Natural killer cell (primary cell): ENCODE data around the gene TMEM161A. TPM values are rescaled to one million over a fixed set of nuclear protein-coding genes. Genes with fewer than 3 reads are reported as not detected.

Experiments used
- ATAC-seq, 3 donors: fragments of 150-1000 bp in 2 of 3; fragments of 200-7000 bp in 1 of 3; cut with Tn5 transposase; 1 replicate in 1 of 3; 2 replicates in 2 of 3; pipeline ENCODE4 v1.10.0; 2021; ENCODE audit warnings: mild to moderate bottlenecking in 2 of 3, moderate library complexity in 2 of 3
- DNase-seq, 2 donors: peaks; one replicate each; pipeline versions ENCODE4 v3.0.0 to v3.0.0-alpha.2; 2013 to 2021; ENCODE audit warnings: mixed read lengths in 1 of 2
- H3K27ac ChIP-seq: one replicate; pipeline ENCODE4 v1.5.1; 2013; ENCODE audit warnings: mild to moderate bottlenecking, low read length
- H3K27me3 ChIP-seq: one replicate; pipeline ENCODE4 v1.6.1; 2013; ENCODE audit warnings: low read length; ENCODE audit not compliant: control insufficient read depth, insufficient read depth
- H3K36me3 ChIP-seq: one replicate; pipeline ENCODE4 v1.6.1; 2013; ENCODE audit warnings: low read length; ENCODE audit not compliant: control insufficient read depth, insufficient read depth
- H3K4me1 ChIP-seq: one replicate; pipeline ENCODE4 v1.6.1; 2013; ENCODE audit warnings: low read length; ENCODE audit not compliant: control insufficient read depth, insufficient read depth
- H3K4me3 ChIP-seq: one replicate; pipeline ENCODE4 v1.5.1; 2013; ENCODE audit warnings: low read length
- H3K9me3 ChIP-seq: one replicate; pipeline ENCODE4 v1.6.1; 2013; ENCODE audit warnings: low read length; ENCODE audit not compliant: control insufficient read depth, insufficient read depth
- H3K27ac Mint-ChIP-seq, 2 donors: one replicate each; pipeline ENCODE4 v1.8.0; 2022; ENCODE audit warnings: mild to moderate bottlenecking in 2 of 2, mixed read lengths in 2 of 2, moderate library complexity in 1 of 2
- H3K27me3 Mint-ChIP-seq, 2 donors: one replicate each; pipeline ENCODE4 v1.8.0; 2022; ENCODE audit warnings: low read depth in 2 of 2, mixed read lengths in 2 of 2
- H3K36me3 Mint-ChIP-seq: one replicate; pipeline ENCODE4 v1.8.0; 2022; ENCODE audit warnings: mixed read lengths
- H3K4me1 Mint-ChIP-seq, 2 donors: one replicate each; pipeline ENCODE4 v1.8.0; 2022; ENCODE audit warnings: mixed read lengths in 2 of 2
- H3K4me3 Mint-ChIP-seq: one replicate; pipeline ENCODE4 v1.8.0; 2022; ENCODE audit warnings: mild to moderate bottlenecking, moderate library complexity, mixed read lengths
- H3K9me3 Mint-ChIP-seq, 2 donors: one replicate each; pipeline ENCODE4 v1.8.0; 2022; ENCODE audit warnings: mixed read lengths in 2 of 2
- WGBS: methylation state at CpG from one replicate; pipeline ENCODE4 v1.1.7; 2013; ENCODE audit warnings: missing lambda C conversion rate; ENCODE audit not compliant: insufficient coverage; 5-methylcytosine and 5-hydroxymethylcytosine counted together
- intact Hi-C: fragments of 100-400 bp; cut with micrococcal nuclease; formaldehyde crosslinking; loops from one replicate; pipeline ENCODE4 v1.14.2; 2022
- total RNA-seq, 4 donors: library from RNA; stranded (reverse); fragments of 120-200 nt in 1 of 4; gene quantifications; one replicate each; pipeline versions ENCODE4 v1.2.3 to v1.2.4, GENCODE V29; 2013 to 2022
- TF ChIP-seq, protein P1 (sequence below): fragments of 200-600 bp; IDR thresholded peaks from one replicate; pipeline ENCODE4 v1.8.0; 2022; ENCODE audit warnings: antibody characterized with exemption

TMEM161A gene
- total RNA-seq, 3 donors from 2014 or later (not counting 1 experiment from before 2014, with no cell fraction given), result 13.9 to 16.5 (median 14.2) TPM

DNA sequence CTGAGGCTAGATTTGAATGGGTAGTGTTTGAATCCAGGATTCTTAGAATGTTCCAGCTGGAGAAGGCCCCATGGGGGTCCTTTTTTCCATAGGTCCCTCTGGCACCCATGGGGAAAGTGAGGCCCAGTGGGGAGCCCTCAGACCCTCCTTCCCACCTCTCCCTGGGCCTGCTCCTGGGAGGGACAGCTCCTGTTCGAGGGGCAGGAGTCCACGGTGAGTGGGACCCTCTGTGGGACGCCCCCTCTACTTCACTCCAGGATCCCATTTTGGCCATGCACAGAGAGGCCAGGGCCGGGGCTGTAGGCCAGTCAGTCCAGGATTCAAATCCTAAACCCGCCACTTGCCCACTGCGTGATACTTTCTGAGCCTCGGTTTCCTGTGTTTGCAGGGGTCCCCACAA is 24.2 kb upstream of the TMEM161A start:
- DNase-seq (no peak), ATAC-seq (no peak)
- Mint-ChIP-seq H3K9me3 (no peaks in the 10 kb centered on the region), H3K27me3 (peaks cover 0 to 3% of the 10 kb centered on the region in 2 donors), H3K27ac (no peak overlapping the region), H3K36me3 (no peaks in the 10 kb centered on the region), H3K4me1 (peaks cover 0 to 8% of the 10 kb centered on the region in 2 donors), H3K4me3 (no peak overlapping the region)
- Histone ChIP-seq H3K36me3 (no peaks in the 10 kb centered on the region), H3K4me1 (peaks cover 5% of the 10 kb centered on the region), H3K4me3 (no peak overlapping the region), H3K9me3 (no peaks in the 10 kb centered on the region), H3K27me3 (no peaks in the 10 kb centered on the region), H3K27ac (no peak overlapping the region)
- 89% methylated on average over 7 of the region's 7 CpGs for WGBS
- intact Hi-C loops, result no loop called here
- TF ChIP-seq, protein P1, sequence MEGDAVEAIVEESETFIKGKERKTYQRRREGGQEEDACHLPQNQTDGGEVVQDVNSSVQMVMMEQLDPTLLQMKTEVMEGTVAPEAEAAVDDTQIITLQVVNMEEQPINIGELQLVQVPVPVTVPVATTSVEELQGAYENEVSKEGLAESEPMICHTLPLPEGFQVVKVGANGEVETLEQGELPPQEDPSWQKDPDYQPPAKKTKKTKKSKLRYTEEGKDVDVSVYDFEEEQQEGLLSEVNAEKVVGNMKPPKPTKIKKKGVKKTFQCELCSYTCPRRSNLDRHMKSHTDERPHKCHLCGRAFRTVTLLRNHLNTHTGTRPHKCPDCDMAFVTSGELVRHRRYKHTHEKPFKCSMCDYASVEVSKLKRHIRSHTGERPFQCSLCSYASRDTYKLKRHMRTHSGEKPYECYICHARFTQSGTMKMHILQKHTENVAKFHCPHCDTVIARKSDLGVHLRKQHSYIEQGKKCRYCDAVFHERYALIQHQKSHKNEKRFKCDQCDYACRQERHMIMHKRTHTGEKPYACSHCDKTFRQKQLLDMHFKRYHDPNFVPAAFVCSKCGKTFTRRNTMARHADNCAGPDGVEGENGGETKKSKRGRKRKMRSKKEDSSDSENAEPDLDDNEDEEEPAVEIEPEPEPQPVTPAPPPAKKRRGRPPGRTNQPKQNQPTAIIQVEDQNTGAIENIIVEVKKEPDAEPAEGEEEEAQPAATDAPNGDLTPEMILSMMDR, result no peak

DNA sequence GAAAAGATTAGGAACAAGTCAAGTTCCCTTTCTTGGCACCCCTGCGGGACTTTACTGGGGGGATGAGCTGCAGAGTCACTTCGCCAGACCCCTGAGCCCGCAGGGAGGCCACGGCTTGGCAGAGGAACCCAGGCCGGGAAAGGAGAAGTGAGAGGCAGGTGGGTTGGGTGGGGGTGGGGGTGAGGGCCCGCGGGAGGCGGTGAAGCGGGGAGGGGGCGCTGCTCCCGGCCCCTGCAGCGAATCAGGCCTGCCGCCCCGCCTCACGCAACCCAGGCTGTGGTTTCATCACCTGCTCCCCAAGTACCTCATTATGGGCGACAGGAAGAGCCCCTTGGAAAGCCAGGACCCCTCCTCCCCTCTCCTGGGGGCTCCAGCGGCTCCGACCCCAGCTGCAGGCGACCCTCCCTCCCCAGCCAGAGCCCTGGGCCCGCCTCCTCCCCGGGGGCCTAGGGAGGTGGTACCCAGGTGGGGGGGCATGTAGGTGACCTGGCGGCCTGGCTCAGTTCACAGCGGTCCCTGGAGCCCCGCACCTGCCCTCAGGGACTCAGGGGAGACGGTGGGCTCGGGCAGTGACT is 22.3 kb upstream of the TMEM161A start:
- H3K27me3 Mint-ChIP-seq, result peaks cover 0 to 3% of the 10 kb centered on the region in 2 donors
- Histone ChIP-seq H3K27me3 (no peaks in the 10 kb centered on the region), H3K4me3 (no peak overlapping the region), H3K27ac (no peak overlapping the region), H3K9me3 (no peaks in the 10 kb centered on the region), H3K4me1 (peaks cover 5% of the 10 kb centered on the region), H3K36me3 (peaks cover 5% of the 10 kb centered on the region)
- TF ChIP-seq, protein P1, result no peak
- H3K36me3 Mint-ChIP-seq, result no peaks in the 10 kb centered on the region
- no peak overlapping the region for H3K4me3 Mint-ChIP-seq
- no peak for ATAC-seq
- H3K9me3 Mint-ChIP-seq, result no peaks in the 10 kb centered on the region
- 24% methylated on average over 18 of the region's 26 CpGs for WGBS
- no peak overlapping the region for H3K27ac Mint-ChIP-seq
- H3K4me1 Mint-ChIP-seq, result peaks cover 0 to 8% of the 10 kb centered on the region in 2 donors
- no peak for DNase-seq
- intact Hi-C loops, result no loop called here

DNA sequence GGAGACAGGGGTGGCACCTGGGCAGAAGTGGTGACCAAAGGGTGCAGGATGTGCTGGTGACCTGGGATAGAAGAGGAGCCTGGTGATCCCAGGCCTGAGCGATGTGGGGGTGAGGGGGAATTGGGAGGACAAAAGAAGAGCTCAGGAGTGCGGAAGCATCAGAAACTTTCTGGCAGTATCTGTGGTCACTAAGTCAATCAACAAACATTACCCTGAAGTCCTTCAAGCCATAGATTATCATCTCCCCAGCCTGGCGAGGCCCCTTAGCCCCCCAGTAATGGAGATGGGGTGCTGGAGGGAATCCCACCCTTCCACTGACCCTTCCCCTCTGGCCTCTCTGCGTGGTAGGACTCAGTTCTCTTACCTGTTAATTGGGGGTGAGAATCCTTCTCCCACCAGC is 21.3 kb upstream of the TMEM161A start:
- H3K9me3 Mint-ChIP-seq, result peaks cover 0 to 3% of the 10 kb centered on the region in 2 donors
- WGBS, result 100% methylated on average over 1 of the region's 4 CpGs
- Histone ChIP-seq H3K27me3 (no peaks in the 10 kb centered on the region), H3K27ac (no peak overlapping the region), H3K36me3 (peaks cover 5% of the 10 kb centered on the region), H3K4me1 (peaks cover 5% of the 10 kb centered on the region), H3K9me3 (no peaks in the 10 kb centered on the region), H3K4me3 (no peak overlapping the region)
- no peak for ATAC-seq
- H3K4me3 Mint-ChIP-seq, result no peak overlapping the region
- H3K27ac Mint-ChIP-seq, result no peak overlapping the region
- TF ChIP-seq, protein P1, result no peak
- H3K36me3 Mint-ChIP-seq, result no peaks in the 10 kb centered on the region
- intact Hi-C loops, result no loop called here
- no peak for DNase-seq
- H3K27me3 Mint-ChIP-seq, result peaks cover 0 to 3% of the 10 kb centered on the region in 2 donors
- peaks cover 0 to 8% of the 10 kb centered on the region in 2 donors for H3K4me1 Mint-ChIP-seq

DNA sequence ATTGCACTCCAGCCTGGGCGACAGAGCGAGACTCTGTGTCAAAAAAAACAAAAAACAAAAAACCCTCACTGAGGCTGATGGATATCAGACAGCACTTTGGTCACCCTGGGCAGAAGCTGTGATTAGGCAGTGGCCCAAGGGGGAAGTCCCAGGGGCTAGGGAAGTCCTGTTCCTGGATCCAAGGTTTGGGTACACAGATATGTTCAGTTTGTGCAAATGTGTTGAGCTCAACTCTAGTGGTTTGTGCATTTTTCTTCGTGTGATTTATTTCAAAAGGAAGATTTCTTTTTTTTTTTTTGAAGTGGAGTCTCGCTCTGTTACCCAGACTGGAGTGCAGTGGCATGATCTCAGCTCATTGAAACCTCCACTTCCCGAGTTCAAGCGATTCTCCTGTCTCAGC is 19.5 kb upstream of the TMEM161A start:
- 72% methylated on average over 6 of the region's 6 CpGs for WGBS
- ATAC-seq (no peak), DNase-seq (no peak)
- peaks cover 5% of the 10 kb centered on the region for H3K4me1 ChIP-seq
- TF ChIP-seq, protein P1, result no peak
- peaks cover 0 to 8% of the 10 kb centered on the region in 2 donors for H3K4me1 Mint-ChIP-seq
- H3K9me3 Mint-ChIP-seq, result peaks cover 0 to 3% of the 10 kb centered on the region in 2 donors
- no peaks in the 10 kb centered on the region for H3K9me3 ChIP-seq
- no peaks in the 10 kb centered on the region for H3K36me3 Mint-ChIP-seq
- no peak overlapping the region for H3K4me3 Mint-ChIP-seq
- no peak overlapping the region for H3K27ac Mint-ChIP-seq
- H3K4me3 ChIP-seq, result no peak overlapping the region
- no peaks in the 10 kb centered on the region for H3K27me3 ChIP-seq
- H3K36me3 ChIP-seq, result peaks cover 5% of the 10 kb centered on the region
- peaks cover 0 to 3% of the 10 kb centered on the region in 2 donors for H3K27me3 Mint-ChIP-seq
- intact Hi-C loops, result no loop called here
- no peak overlapping the region for H3K27ac ChIP-seq
